ENCODE results near the gene CBX4. TPM values are rescaled to one million over a fixed set of nuclear protein-coding genes. Genes with fewer than 3 reads are reported as not detected.

CBX4 gene
- total RNA-seq, 1 donor from 2014 or later: 2.7 TPM

DNA sequence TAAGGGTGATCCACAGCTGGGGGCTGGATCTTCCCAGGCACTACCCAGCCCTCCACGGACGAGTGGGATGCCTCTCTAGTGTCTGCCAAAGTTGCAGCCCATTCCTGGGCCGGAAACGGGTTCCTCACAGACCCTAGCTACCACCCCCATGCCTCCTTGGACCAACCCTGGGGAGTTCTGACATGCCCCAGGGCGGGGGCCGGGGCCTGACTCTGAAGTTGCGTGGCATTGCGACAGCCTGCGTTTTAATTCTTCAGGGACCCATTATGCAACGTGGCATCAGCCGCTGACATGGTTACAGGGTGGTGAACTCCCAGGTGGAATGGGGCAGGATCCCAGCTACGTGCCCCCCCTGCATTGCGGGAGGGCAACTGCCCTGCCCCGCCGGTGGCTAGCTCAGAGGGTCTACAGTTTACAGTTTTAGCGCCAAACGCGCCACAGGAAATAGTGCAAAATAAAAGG is 2.7 kb downstream of the CBX4 start:
- Mint-ChIP-seq H3K27ac (no peak overlapping the region), H3K9me3 (no peaks in the 10 kb centered on the region), H3K36me3 (peaks cover 9% of the 10 kb centered on the region), H3K4me3 (peak overlapping the region; percentile 96), H3K27me3 (ENCODE audit: insufficient read depth, low read depth) (peaks cover 39% of the 10 kb centered on the region), H3K4me1 (peaks cover 33% of the 10 kb centered on the region)
- Histone ChIP-seq H3K27ac (no peak overlapping the region), H4K20me1 (ENCODE audit: low read depth) (peaks cover 82% of the 10 kb centered on the region), H2AFZ (replicated peaks) (no peak overlapping the region), H3K27me3 (peaks cover 92% of the 10 kb centered on the region), H3K79me2 (ENCODE audit: low read depth) (no peaks in the 10 kb centered on the region), H3K4me1 (peaks cover 49% of the 10 kb centered on the region), H3K4me2 (peak overlapping the region; percentile 91), H3K4me3 (peak overlapping the region; percentile 76), H3K9ac (no peak overlapping the region), H3F3A (ENCODE audit: low read depth) (peaks cover 72% of the 10 kb centered on the region), H3K36me3 (no peaks in the 10 kb centered on the region), H3K9me3 (ENCODE audit: low read depth) (no peaks in the 10 kb centered on the region)
- peak; percentile 29 for DNase-seq (ENCODE audit: low spot score)
- TF ChIP-seq, protein P1, sequence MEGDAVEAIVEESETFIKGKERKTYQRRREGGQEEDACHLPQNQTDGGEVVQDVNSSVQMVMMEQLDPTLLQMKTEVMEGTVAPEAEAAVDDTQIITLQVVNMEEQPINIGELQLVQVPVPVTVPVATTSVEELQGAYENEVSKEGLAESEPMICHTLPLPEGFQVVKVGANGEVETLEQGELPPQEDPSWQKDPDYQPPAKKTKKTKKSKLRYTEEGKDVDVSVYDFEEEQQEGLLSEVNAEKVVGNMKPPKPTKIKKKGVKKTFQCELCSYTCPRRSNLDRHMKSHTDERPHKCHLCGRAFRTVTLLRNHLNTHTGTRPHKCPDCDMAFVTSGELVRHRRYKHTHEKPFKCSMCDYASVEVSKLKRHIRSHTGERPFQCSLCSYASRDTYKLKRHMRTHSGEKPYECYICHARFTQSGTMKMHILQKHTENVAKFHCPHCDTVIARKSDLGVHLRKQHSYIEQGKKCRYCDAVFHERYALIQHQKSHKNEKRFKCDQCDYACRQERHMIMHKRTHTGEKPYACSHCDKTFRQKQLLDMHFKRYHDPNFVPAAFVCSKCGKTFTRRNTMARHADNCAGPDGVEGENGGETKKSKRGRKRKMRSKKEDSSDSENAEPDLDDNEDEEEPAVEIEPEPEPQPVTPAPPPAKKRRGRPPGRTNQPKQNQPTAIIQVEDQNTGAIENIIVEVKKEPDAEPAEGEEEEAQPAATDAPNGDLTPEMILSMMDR (IDR thresholded peaks at IDR 0.05): no peak
- no peak for TF ChIP-seq EZH2phosphoT487 (IDR thresholded peaks at IDR 0.05)

- no peak overlapping the region for H3K9ac ChIP-seq
- H2AFZ ChIP-seq (replicated peaks): no peak overlapping the region
- H3K36me3 ChIP-seq: no peaks in the 10 kb centered on the region
- Mint-ChIP-seq H3K27ac (no peak overlapping the region), H3K4me1 (peaks cover 37% of the 10 kb centered on the region), H3K9me3 (no peaks in the 10 kb centered on the region), H3K36me3 (peaks cover 9% of the 10 kb centered on the region), H3K4me3 (peak overlapping the region; percentile 67), H3K27me3 (ENCODE audit: insufficient read depth, low read depth) (peaks cover 40% of the 10 kb centered on the region)
- peaks cover 92% of the 10 kb centered on the region for H3K27me3 ChIP-seq
- H3F3A ChIP-seq (ENCODE audit: low read depth): peaks cover 67% of the 10 kb centered on the region
- H3K4me3 ChIP-seq: peak overlapping the region; percentile 76
- H3K79me2 ChIP-seq (ENCODE audit: low read depth): no peaks in the 10 kb centered on the region
- H3K27ac ChIP-seq: no peak overlapping the region
- H4K20me1 ChIP-seq (ENCODE audit: low read depth): peaks cover 77% of the 10 kb centered on the region
- no peaks in the 10 kb centered on the region for H3K9me3 ChIP-seq (ENCODE audit: low read depth)
- peaks cover 52% of the 10 kb centered on the region for H3K4me1 ChIP-seq
- H3K4me2 ChIP-seq: peak overlapping the region; percentile 91
- DNase-seq (ENCODE audit: low spot score): peak; percentile 93
- TF ChIP-seq, protein P1 (IDR thresholded peaks at IDR 0.05): peak; percentile 3
- TF ChIP-seq EZH2phosphoT487 (IDR thresholded peaks at IDR 0.05) (no peak), EZH2 (IDR thresholded peaks at IDR 0.05) (peak; percentile 42)
Measured at GRCh38 chr17:79835953-79836509, 3.2 kb downstream of the CBX4 start.

DNA sequence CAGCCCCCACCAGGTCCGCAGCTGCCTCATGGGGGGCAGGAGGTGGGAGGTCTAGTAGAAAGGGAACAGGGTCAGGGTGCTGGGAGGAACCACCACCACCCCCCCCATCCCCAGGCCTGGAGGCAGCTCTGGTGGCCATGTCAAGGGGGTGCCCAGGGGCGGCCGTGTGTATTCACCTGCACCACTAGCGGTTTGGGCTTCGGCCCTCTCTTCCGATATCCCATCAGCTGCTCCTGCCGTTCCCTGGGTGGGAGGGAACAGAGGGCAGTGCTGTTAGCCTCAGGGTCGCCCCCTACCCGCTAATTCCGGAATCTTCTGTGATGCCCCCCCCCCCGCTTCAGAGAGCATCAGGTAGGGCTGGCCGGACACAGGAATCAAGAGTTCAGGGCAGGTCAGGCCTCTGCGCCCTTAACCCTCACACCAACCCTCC is 3.8 kb downstream of the CBX4 start:
- Histone ChIP-seq H3K27me3 (peaks cover 92% of the 10 kb centered on the region), H2AFZ (replicated peaks) (no peak overlapping the region), H3K27ac (no peak overlapping the region), H3K4me2 (peak overlapping the region; percentile 91), H3K4me1 (peaks cover 52% of the 10 kb centered on the region), H3F3A (ENCODE audit: low read depth) (peaks cover 61% of the 10 kb centered on the region), H3K9me3 (ENCODE audit: low read depth) (no peaks in the 10 kb centered on the region), H3K79me2 (ENCODE audit: low read depth) (no peaks in the 10 kb centered on the region), H4K20me1 (ENCODE audit: low read depth) (peaks cover 73% of the 10 kb centered on the region), H3K4me3 (peak overlapping the region; percentile 76), H3K9ac (no peak overlapping the region), H3K36me3 (no peaks in the 10 kb centered on the region)
- peaks cover 9% of the 10 kb centered on the region for H3K36me3 Mint-ChIP-seq
- H3K27me3 Mint-ChIP-seq (ENCODE audit: insufficient read depth, low read depth): peaks cover 38% of the 10 kb centered on the region
- TF ChIP-seq, protein P1 (IDR thresholded peaks at IDR 0.05): peak; percentile 27
- TF ChIP-seq EZH2 (IDR thresholded peaks at IDR 0.05): no peak
- no peak for TF ChIP-seq EZH2phosphoT487 (IDR thresholded peaks at IDR 0.05)
- H3K9me3 Mint-ChIP-seq: no peaks in the 10 kb centered on the region
- H3K4me1 Mint-ChIP-seq: peaks cover 37% of the 10 kb centered on the region
- DNase-seq (ENCODE audit: low spot score): peak; percentile 69
- no peak overlapping the region for H3K27ac Mint-ChIP-seq
- peak overlapping the region; percentile 67 for H3K4me3 Mint-ChIP-seq
